Spleen (tissue), 11 donors: ENCODE measurements around the gene MKRN3. TPM values are rescaled to one million over a fixed set of nuclear protein-coding genes. Genes with fewer than 3 reads are reported as not detected.
A peak's percentile ranks its signal among the peaks of the same experiment; 100 is the strongest.

Experiments
- DNase-seq: peaks from one replicate; pipeline ENCODE4 v3.0.0-alpha.2; 2020
- H3K27ac ChIP-seq, 8 donors: fragments of 200-600 bp; sonication (generic) in 7 of 8; 1 replicate in 4 of 8; 2 replicates in 4 of 8; pipeline versions ENCODE4 v1.5.0 to v1.8.0; 2016 to 2021; ENCODE audit warnings: inconsistent platforms in 4 of 8, mild to moderate bottlenecking in 4 of 8, moderate library complexity in 1 of 8
- H3K27me3 ChIP-seq, 7 donors: fragments of 200-600 bp; sonication (generic) in 6 of 7; replicated peaks in 1 of 7; 1 replicate in 4 of 7; 2 replicates in 3 of 7; pipeline versions ENCODE4 v1.5.0 to v1.8.0; 2016 to 2021; ENCODE audit warnings: inconsistent platforms in 3 of 7, mild to moderate bottlenecking in 1 of 7
- H3K36me3 ChIP-seq, 6 donors: fragments of 200-600 bp; sonication (generic) in 5 of 6; 1 replicate in 4 of 6; 2 replicates in 2 of 6; pipeline versions ENCODE4 v1.5.0 to v1.8.0; 2016 to 2021; ENCODE audit warnings: inconsistent platforms in 2 of 6
- H3K4me1 ChIP-seq, 6 donors: fragments of 200-600 bp; sonication (generic) in 5 of 6; 1 replicate in 3 of 6; 2 replicates in 3 of 6; pipeline versions ENCODE4 v1.5.0 to v1.8.0; 2016 to 2021; ENCODE audit warnings: inconsistent platforms in 3 of 6
- H3K4me3 ChIP-seq, 8 donors: fragments of 200-600 bp; sonication (generic) in 7 of 8; 1 replicate in 4 of 8; 2 replicates in 4 of 8; pipeline versions ENCODE4 v1.5.0 to v1.8.0; 2016 to 2021; ENCODE audit warnings: inconsistent platforms in 4 of 8, mild to moderate bottlenecking in 4 of 8, moderate library complexity in 2 of 8
- H3K9me3 ChIP-seq, 8 donors: fragments of 200-600 bp; sonication (generic) in 7 of 8; 1 replicate in 4 of 8; 2 replicates in 4 of 8; pipeline versions ENCODE4 v1.5.0 to v1.8.0; 2016 to 2021; ENCODE audit warnings: inconsistent platforms in 4 of 8
- POLR2A ChIP-seq, 3 donors: fragments of 450-650 bp; IDR thresholded peaks; one replicate each; pipeline ENCODE4 v1.5.1; 2017; ENCODE audit warnings: antibody characterized with exemption in 3 of 3, mild to moderate bottlenecking in 1 of 3
- POLR2AphosphoS5 ChIP-seq, 3 donors: sonication (generic); formaldehyde crosslinking; IDR thresholded peaks; one replicate each; pipeline ENCODE4 v1.5.1; 2017; ENCODE audit warnings: antibody characterized with exemption in 3 of 3
- WGBS, 5 donors: extraction: QIAGEN DNeasy Blood & Tissue Kit in 3 of 5; methylation state at CpG; one replicate each; pipeline versions ENCODE4 v1.1.5 to v1.1.7; 2013 to 2018; 5-methylcytosine and 5-hydroxymethylcytosine counted together
- intact Hi-C: fragments of 100-400 bp; cut with DNase I; formaldehyde crosslinking; loops from one replicate; pipeline ENCODE4 v1.15.0; 2023; ENCODE audit warnings: low total_unique reads
- polyA plus RNA-seq, 3 donors: library from polyadenylated mRNA; stranded (reverse); fragments of 200-250 nt; gene quantifications; one replicate each; pipeline ENCODE4 v1.2.1, GENCODE V29; 2013
- total RNA-seq, 7 donors: library from RNA; depleted of rRNA in 3 of 7; stranded (reverse); fragments of >200 nt in 3 of 7; fragmentation: NEBNext Ultra II Directional in 4 of 7; extraction: Animal tissue kit (Norgen Biotek cat#: 25700) in 4 of 7; gene quantifications; one replicate each; pipeline versions ENCODE4 v1.1.0 to v1.2.1, GENCODE V29; 2016 to 2021
- TF ChIP-seq, protein P1 (sequence below), 11 experiments: fragments of 200-600 bp in 7 of 11; fragments of 450-650 bp in 4 of 11; sonication (generic) in 4 of 11; IDR thresholded peaks in 8 of 11; conservative IDR thresholded peaks in 3 of 11; 1 replicate in 7 of 11; 2 replicates in 4 of 11; pipeline versions ENCODE4 v1.4.0 to v1.8.0; 2016 to 2021; ENCODE audit warnings: antibody characterized with exemption in 11 of 11, inconsistent platforms in 4 of 11, mild to moderate bottlenecking in 1 of 11
- donor health status: healthy with polysubstance abuse.
- donor health status: DM: no; HTN: no; CAD: no; lungs with moderate emphysema.
- donor health status: DM: no; HTN: no; CAD: no.
- donor health status: Bipolar disorder and iron deficiency.
- donor health status: healthy.
- donor health status: DM: no; HTN: no; CAD: no.
- donor health status: DM: yes; HTN: yes; CAD: no.

The MKRN3 gene
- total and polyA plus RNA-seq, 10 donors: 0.26 to 3.5 (median 0.60) TPM; not detected in 1

DNA sequence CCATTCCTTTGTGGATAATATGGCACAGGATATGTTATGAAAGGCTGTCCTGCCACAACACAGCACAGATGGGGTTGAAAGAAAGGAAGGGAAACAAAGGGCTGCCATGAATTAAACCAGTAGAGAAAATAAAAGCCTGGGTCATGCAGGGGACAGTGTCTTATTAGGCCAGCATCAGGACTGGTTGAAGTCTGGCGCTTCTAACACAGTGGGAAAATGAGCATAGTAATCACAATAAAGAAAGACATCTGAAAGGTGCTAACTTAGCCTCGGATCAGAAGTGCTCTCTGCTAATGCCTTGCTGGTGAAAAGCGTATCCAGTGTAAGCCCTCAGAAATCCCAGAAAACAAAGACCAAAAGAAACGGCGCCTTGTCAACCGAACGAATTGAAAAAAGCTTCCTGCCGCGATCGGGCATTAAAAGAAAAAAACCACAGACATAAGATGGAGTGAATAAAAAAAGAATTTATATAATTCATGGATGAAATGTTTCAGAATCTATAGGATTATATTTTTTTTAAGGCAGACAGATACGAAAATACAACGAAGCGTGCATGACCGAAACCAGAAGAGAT is 566 bp upstream of the MKRN3 start:
- H3K27me3 ChIP-seq: peaks cover 0 to 14% (median 5%) of the 10 kb centered on the region in 7 donors
- peaks cover 0 to 18% (median 8%) of the 10 kb centered on the region in 8 donors for H3K9me3 ChIP-seq
- DNase-seq: no peak
- peak overlapping the region in 2 of 8 donors; percentile 34 to 43 for H3K4me3 ChIP-seq
- 82 to 90% (median 86%) methylated on average over 14 of the region's 14 CpGs for whole genome bisulfite sequencing, 5 donors
- H3K36me3 ChIP-seq: no peaks in the 10 kb centered on the region
- H3K4me1 ChIP-seq: no peaks in the 10 kb centered on the region
- no peak for TF ChIP-seq POLR2A (IDR thresholded peaks at IDR 0.05)
- TF ChIP-seq, protein P1, sequence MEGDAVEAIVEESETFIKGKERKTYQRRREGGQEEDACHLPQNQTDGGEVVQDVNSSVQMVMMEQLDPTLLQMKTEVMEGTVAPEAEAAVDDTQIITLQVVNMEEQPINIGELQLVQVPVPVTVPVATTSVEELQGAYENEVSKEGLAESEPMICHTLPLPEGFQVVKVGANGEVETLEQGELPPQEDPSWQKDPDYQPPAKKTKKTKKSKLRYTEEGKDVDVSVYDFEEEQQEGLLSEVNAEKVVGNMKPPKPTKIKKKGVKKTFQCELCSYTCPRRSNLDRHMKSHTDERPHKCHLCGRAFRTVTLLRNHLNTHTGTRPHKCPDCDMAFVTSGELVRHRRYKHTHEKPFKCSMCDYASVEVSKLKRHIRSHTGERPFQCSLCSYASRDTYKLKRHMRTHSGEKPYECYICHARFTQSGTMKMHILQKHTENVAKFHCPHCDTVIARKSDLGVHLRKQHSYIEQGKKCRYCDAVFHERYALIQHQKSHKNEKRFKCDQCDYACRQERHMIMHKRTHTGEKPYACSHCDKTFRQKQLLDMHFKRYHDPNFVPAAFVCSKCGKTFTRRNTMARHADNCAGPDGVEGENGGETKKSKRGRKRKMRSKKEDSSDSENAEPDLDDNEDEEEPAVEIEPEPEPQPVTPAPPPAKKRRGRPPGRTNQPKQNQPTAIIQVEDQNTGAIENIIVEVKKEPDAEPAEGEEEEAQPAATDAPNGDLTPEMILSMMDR (IDR thresholded peaks at IDR 0.05 in 8 of 11, conservative IDR thresholded peaks at IDR 0.05 in 3 of 11): no peak
- no peak for TF ChIP-seq POLR2AphosphoS5 (IDR thresholded peaks at IDR 0.05)
- H3K27ac ChIP-seq: peak overlapping the region in 2 of 8 donors; percentile 58 to 70
- intact Hi-C loops: no loop called here

GRCh38 chr15:23566071-23566554 is 639 bp downstream of the MKRN3 start:
- Histone ChIP-seq H3K9me3 (peaks cover 0 to 18% (median 8%) of the 10 kb centered on the region in 8 donors), H3K4me3 (peak overlapping the region in 5 of 8 donors; percentile 19 to 50 (median 34)), H3K36me3 (no peaks in the 10 kb centered on the region), H3K4me1 (no peaks in the 10 kb centered on the region), H3K27me3 (peaks cover 0 to 14% (median 5%) of the 10 kb centered on the region in 7 donors), H3K27ac (peak overlapping the region in 4 of 8 donors; percentile 37 to 70 (median 51))
- intact Hi-C loops: no loop called here
- WGBS, 5 donors: 78 to 87% (median 80%) methylated on average over 20 to 22 of the region's 22 CpGs
- TF ChIP-seq POLR2A (IDR thresholded peaks at IDR 0.05) (no peak), POLR2AphosphoS5 (IDR thresholded peaks at IDR 0.05) (no peak)
- TF ChIP-seq, protein P1 (IDR thresholded peaks at IDR 0.05 in 8 of 11, conservative IDR thresholded peaks at IDR 0.05 in 3 of 11): no peak
- no peak for DNase-seq

DNA sequence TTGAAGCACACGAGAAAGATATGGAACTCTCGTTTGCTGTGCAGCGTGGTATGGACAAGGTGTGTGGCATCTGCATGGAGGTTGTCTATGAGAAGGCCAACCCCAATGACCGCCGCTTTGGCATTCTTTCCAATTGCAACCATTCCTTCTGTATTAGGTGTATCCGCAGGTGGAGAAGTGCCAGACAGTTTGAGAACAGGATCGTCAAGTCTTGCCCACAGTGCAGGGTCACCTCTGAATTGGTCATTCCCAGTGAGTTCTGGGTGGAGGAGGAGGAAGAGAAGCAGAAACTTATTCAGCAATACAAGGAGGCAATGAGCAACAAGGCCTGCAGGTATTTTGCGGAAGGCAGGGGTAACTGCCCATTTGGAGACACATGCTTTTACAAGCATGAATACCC is 1.2 kb downstream of the MKRN3 start:
- peaks cover 0 to 14% (median 5%) of the 10 kb centered on the region in 7 donors for H3K27me3 ChIP-seq
- intact Hi-C loops: no loop called here
- H3K9me3 ChIP-seq: peaks cover 0 to 18% (median 8%) of the 10 kb centered on the region in 8 donors
- H3K27ac ChIP-seq: no peak overlapping the region
- TF ChIP-seq POLR2AphosphoS5 (IDR thresholded peaks at IDR 0.05) (no peak), POLR2A (IDR thresholded peaks at IDR 0.05) (no peak)
- TF ChIP-seq, protein P1 (IDR thresholded peaks at IDR 0.05 in 8 of 11, conservative IDR thresholded peaks at IDR 0.05 in 3 of 11): no peak
- H3K4me3 ChIP-seq: peak overlapping the region in 4 of 8 donors; percentile 19 to 50 (median 38)
- WGBS, 5 donors: 82 to 91% (median 87%) methylated on average over 8 of the region's 8 CpGs
- no peaks in the 10 kb centered on the region for H3K36me3 ChIP-seq
- no peak for DNase-seq
- H3K4me1 ChIP-seq: no peaks in the 10 kb centered on the region

- Histone ChIP-seq H3K36me3 (no peaks in the 10 kb centered on the region), H3K4me1 (no peaks in the 10 kb centered on the region), H3K27ac (no peak overlapping the region), H3K9me3 (peaks cover 0 to 18% (median 8%) of the 10 kb centered on the region in 8 donors), H3K4me3 (no peak overlapping the region), H3K27me3 (peaks cover 0 to 2% (median 0%) of the 10 kb centered on the region in 7 donors)
- no peak for DNase-seq
- TF ChIP-seq POLR2AphosphoS5 (IDR thresholded peaks at IDR 0.05) (no peak), POLR2A (IDR thresholded peaks at IDR 0.05) (no peak)
- TF ChIP-seq, protein P1 (IDR thresholded peaks at IDR 0.05 in 8 of 11, conservative IDR thresholded peaks at IDR 0.05 in 3 of 11): no peak
- 73 to 97% (median 88%) methylated on average over 1 of the region's 1 CpG for WGBS, 5 donors
- intact Hi-C loops: no loop called here
Measured at GRCh38 chr15:23567921-23568320, 2.4 kb downstream of the MKRN3 start.
